Suppressor macrophage (primary cell): ENCODE results near the gene SHMT2.

ENCODE experiments used
- DNase-seq, 4 experiments: peaks; one replicate each; pipeline ENCODE4 v3.0.0-alpha.2; 2020 to 2022
- total RNA-seq, 17 experiments: gene quantifications; one replicate each; lab custom pipeline; 2026; ENCODE audit warnings: mixed read lengths in 6 of 17, inconsistent platforms in 3 of 17; lab: John Stamatoyannopoulos, UW

Gene SHMT2
- total RNA-seq = 43.8 to 121 (median 78.0) reads per million in 17 experiments

DNA sequence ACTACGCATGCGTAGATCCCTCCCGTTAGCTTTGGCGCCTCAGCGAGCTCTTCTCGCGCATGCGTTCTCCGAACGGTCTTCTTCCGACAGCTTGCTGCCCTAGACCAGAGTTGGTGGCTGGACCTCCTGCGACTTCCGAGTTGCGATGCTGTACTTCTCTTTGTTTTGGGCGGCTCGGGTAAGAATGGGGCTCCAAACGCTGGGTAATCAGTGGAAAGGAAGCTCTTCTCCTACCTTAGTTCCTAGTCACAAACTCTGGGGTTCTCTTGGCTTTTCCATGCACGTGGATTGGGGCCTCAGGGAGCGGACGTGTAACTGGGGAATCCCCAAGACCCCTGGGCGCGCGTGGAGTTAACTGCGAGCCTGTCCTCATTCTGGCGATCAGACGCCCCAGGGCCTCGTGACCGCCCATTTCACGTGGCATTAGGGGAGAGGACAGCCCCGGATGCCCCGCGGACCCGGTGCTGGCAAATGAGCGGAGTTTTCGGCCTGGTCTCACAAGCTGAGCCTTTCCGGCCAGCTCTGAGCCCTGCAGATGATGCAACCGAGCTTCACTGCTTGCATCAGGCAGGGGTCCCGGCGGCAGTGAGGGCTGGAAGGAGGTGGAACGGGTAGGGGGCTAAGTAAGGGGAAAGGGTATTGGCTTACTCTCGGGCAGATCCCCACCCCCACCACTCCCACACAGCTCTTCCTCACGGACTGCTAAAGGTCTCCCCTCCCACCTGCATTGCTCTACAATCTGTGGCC lies at the start of gene SHMT2:
SHMT2 (plus strand) TSS at position 78 of the 747 bp plus-strand sequence; CDS start at position 146, 68 bp downstream.
- DNase-seq = peak; percentile 97 to 99 (median 98)

GRCh38 chr12:57180321-57180989 lies 49.1 kb upstream of the SHMT2 start:
- no peak for DNase-seq

- no peak for DNase-seq
Measured at GRCh38 chr12:57181072-57181471, 48.4 kb upstream of the SHMT2 start.

DNA sequence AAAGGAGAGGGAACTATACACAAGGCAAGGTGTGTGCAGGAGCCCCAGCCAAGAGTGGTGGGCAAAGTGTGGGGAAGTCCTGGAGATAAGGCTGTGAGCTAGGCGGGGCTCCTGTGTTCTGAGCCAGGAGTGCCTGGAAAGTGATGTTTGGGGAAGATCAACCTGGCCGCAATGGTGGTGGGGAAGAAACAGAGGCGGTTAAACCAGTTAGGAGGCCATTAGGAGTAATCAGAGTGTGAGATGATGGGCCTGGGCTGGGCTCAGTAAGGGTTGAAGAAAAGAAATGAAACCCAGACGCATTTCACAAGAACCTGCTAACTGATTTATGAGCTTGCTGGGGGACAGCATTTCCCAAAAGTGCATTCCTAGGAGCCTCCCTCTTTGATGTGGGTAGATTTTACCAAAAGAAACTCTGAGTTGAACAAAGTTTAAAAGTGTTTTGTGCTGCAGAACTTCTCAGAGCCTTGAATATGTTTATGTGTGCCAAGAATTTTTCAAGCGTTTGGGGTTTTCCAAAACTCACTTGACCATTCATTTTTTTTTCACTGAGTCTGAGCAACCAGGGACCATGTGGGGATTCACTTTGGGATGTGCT lies 47.9 kb upstream of the SHMT2 start:
- DNase-seq = no peak

GRCh38 chr12:57182918-57183575 lies 46.5 kb upstream of the SHMT2 start:
- peak; percentile 68 to 82 (median 76) for DNase-seq

- no peak for DNase-seq
Measured at GRCh38 chr12:57183939-57184725, 45.4 kb upstream of the SHMT2 start.

DNA sequence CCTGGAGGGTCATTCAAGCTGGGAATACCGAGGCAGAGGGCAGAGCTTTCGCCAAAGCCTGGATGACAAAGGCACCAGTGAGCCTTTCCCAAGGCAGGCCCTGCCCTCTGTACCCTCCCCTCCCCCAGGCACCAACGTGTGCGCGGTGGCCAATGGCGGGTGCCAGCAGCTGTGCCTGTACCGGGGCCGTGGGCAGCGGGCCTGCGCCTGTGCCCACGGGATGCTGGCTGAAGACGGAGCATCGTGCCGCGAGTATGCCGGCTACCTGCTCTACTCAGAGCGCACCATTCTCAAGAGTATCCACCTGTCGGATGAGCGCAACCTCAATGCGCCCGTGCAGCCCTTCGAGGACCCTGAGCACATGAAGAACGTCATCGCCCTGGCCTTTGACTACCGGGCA lies 44.1 kb upstream of the SHMT2 start:
- DNase-seq = no peak

DNA sequence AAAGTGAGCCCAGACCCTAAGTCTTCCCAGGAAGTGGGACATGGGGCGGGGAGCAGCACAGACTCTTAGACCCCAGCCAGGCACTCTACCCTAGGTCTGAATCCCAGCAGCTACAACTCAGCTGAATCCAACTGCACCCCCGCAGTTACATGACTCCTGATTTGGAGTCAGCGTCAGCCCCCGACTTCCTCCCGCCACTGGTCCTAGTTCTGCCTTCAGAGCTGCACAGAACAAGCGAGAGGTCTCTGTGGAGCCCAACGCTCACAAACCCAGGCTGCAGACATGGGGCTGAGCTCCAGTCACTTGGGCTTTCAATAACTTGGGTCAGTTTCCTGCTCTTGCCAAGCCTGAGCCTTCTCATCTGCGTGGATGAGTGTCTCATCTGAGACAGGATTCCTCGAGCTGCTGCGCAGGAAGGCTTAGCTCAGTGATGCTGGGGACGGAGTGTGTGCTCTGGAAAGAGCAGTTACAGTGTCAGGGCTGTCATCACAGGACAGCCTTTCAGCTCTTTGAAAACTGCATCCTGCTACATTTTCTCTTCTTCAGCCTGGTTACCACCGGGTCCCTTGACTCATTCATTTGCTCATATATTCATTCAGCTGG lies 43.5 kb upstream of the SHMT2 start:
- DNase-seq = peak in 3 of 4 experiments; percentile 26 to 35 (median 30)

GRCh38 chr12:57187222-57188089 lies 42.1 kb upstream of the SHMT2 start:
- no peak for DNase-seq

- no peak for DNase-seq
Measured at GRCh38 chr12:57188090-57188425, 41.5 kb upstream of the SHMT2 start.

DNA sequence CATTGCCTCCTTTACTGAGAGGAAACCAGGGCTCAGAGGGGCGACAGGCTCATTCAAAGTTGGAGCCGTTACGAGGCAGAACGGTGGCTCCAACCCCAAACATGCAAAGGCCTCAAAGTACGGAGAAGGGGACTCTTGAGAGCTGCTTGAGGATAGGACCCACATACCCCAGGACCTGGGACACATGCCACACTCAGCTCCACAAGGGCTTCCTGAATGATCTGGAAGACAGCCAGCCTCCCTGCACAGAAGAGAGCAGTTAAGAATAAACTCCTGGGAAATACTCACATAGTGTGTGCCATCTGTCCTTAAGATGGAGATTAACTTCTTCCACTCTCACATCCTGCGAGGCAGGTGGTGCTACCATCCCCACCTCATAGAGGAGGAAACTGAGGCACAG lies 39.5 kb upstream of the SHMT2 start:
- no peak for DNase-seq

DNA sequence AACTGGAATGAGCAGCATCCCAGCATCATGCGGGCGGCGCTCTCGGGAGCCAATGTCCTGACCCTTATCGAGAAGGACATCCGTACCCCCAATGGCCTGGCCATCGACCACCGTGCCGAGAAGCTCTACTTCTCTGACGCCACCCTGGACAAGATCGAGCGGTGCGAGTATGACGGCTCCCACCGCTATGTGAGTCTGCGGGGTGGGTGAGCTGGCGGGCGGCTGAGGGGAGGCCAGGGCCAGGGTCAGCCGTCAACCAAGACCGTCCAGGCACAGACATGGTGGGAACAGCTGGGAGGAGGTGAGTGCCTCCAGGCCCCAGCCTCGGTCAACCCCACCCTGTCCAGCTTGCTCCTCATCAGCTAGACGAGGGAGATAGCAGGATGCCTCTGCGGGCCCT lies 38.7 kb upstream of the SHMT2 start:
- DNase-seq = no peak

- no peak for DNase-seq
Measured at GRCh38 chr12:57191410-57191809, 38.1 kb upstream of the SHMT2 start.

DNA sequence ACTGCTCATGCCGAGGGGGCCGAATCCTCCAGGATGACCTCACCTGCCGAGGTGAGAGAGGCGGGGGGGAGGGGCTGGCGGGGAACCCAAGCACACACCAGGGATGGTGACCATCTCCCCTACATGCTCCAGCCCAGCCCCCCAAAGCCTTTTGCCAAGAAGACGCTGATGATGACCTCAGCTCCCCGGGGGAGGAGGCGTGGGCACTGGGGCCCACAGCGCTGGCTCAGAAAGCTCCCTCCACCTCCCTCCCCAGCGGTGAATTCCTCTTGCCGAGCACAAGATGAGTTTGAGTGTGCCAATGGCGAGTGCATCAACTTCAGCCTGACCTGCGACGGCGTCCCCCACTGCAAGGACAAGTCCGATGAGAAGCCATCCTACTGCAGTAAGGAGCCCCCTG lies 36.6 kb upstream of the SHMT2 start:
- no peak for DNase-seq

DNA sequence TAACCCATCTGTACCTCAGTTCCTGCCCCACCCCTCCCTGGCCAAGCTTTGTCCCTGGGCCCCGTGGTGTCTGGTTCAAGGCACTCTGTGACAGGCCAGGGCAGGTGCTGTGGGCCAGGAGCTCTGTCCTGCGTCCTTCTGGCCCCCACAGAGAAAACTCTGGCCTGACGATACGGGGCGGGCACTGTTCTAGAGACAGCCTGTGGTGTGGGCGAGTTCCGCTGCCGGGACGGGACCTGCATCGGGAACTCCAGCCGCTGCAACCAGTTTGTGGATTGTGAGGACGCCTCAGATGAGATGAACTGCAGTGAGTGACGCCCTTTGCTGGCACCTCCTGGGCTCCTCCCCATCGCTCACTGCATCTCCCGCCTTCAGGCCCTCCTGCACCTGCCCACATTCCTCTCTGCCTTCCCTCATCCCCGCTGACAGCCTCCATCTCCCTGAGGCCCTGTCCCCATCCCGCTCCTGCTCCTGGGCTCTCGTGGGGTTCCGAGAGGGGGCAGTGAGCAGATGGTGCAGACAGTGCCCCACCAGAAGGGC lies 35.7 kb upstream of the SHMT2 start:
- no peak for DNase-seq

DNA sequence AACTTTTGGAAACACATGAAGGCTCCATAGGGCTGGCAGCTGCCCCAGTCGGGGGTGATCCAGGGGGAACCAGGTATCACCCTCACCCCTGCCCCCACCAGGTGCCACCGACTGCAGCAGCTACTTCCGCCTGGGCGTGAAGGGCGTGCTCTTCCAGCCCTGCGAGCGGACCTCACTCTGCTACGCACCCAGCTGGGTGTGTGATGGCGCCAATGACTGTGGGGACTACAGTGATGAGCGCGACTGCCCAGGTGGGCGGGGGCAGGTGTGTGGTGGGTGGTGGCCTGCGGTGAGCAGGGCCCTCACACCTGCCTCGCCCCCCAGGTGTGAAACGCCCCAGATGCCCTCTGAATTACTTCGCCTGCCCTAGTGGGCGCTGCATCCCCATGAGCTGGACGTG lies 35.3 kb upstream of the SHMT2 start:
- no peak for DNase-seq

DNA sequence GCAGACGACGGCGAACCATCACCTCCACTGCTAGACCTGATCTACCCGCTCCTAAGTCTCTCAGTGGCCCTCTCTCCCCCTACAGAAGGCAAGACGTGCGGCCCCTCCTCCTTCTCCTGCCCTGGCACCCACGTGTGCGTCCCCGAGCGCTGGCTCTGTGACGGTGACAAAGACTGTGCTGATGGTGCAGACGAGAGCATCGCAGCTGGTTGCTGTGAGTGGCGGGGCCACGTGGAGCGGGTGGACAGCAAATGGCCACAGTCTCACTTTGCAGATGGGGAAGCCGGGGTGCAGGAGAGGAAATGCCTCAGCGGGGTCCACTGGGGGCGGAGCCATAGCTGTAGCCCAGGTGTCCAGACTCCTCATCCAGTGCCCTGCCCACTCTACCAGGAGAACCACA lies 34.3 kb upstream of the SHMT2 start:
- DNase-seq = no peak

- no peak for DNase-seq
Measured at GRCh38 chr12:57195611-57196371, 33.7 kb upstream of the SHMT2 start.

DNA sequence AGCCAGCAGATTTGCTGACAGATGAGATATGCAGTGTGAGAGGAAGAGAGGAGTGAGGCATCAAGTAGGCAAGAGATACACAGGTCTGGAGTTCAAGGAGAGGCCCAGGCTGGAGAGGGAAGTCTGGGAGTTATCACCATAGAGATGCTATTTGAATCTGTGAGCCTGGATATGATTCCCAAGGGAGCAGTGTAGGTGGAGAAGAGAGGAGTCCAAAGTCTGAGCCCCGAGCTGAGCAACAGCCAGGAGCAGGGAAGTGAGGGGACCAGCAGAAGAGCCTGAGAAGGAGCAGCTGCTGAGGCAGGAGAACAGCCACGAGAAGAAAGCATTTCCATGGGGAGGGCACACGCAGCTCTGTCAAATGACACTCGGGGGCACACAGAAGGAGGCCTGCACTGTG lies 33.1 kb upstream of the SHMT2 start:
- DNase-seq = no peak

- DNase-seq = no peak
Measured at GRCh38 chr12:57196956-57197355, 32.6 kb upstream of the SHMT2 start.
